Psoas muscle (tissue), 8 donors: ENCODE measurements around the gene KNDC1. TPM values are rescaled to one million over a fixed set of nuclear protein-coding genes. Genes with fewer than 3 reads are reported as not detected.

Experiments
- ATAC-seq, 4 donors: fragments of 200-7000 bp; cut with Tn5 transposase; one replicate each; pipeline ENCODE4 v1.9.1; 2020; ENCODE audit warnings: moderate library complexity in 3 of 4, mild to moderate bottlenecking in 2 of 4
- DNase-seq, 2 donors: peaks; one replicate each; pipeline ENCODE4 v3.0.0-alpha.2; 2020
- H3K27ac ChIP-seq: fragments of 200-600 bp; one replicate; pipeline ENCODE4 v1.8.0; 2022
- H3K27me3 ChIP-seq, 3 donors: fragments of 200-600 bp in 1 of 3; one replicate each; pipeline versions ENCODE4 v1.6.1 to v1.8.0; 2013 to 2022; ENCODE audit warnings: low read length in 2 of 3, mild to moderate bottlenecking in 2 of 3, moderate library complexity in 1 of 3; ENCODE audit not compliant: insufficient read depth in 3 of 3
- H3K36me3 ChIP-seq, 2 donors: fragments of 200-600 bp in 1 of 2; one replicate each; pipeline versions ENCODE4 v1.6.1 to v1.8.0; 2013 to 2022; ENCODE audit warnings: low read depth in 1 of 2, mild to moderate bottlenecking in 1 of 2, moderate library complexity in 1 of 2; ENCODE audit not compliant: insufficient read depth in 1 of 2
- H3K4me1 ChIP-seq: fragments of 200-600 bp; one replicate; pipeline ENCODE4 v1.8.0; 2022
- H3K4me3 ChIP-seq: fragments of 200-600 bp; one replicate; pipeline ENCODE4 v1.8.0; 2022; ENCODE audit warnings: mild to moderate bottlenecking
- H3K9me3 ChIP-seq: fragments of 200-600 bp; one replicate; pipeline ENCODE4 v1.8.0; 2022
- CTCF ChIP-seq: fragments of 200-600 bp; IDR thresholded peaks from one replicate; pipeline ENCODE4 v1.8.0; 2022; ENCODE audit warnings: antibody characterized with exemption
- WGBS, 3 donors: extraction: QIAGEN DNeasy Blood & Tissue Kit; methylation state at CpG; one replicate each; pipeline versions ENCODE4 v1.1.6 to v1.1.7; 2013; 5-methylcytosine and 5-hydroxymethylcytosine counted together
- intact Hi-C, 2 donors: fragments of 100-400 bp; cut with DNase I; formaldehyde crosslinking; loops; one replicate each; pipeline versions ENCODE4 v1.11.0 to v1.14.2; 2022
- polyA plus RNA-seq, 3 donors: library from polyadenylated mRNA; stranded (reverse); fragments of 200-250 nt; gene quantifications; one replicate each; pipeline ENCODE4 v1.2.3, GENCODE V29; 2013
- total RNA-seq, 4 donors: library from RNA; stranded (reverse); fragmentation: NEBNext Ultra II Directional in 2 of 4; extraction: Animal tissue kit (Norgen Biotek cat#: 25700) in 2 of 4; gene quantifications; one replicate each; pipeline versions ENCODE4 v1.2.1 to v1.2.4, GENCODE V29; 2021 to 2023
- donor health status: healthy with polysubstance abuse.
- donor health status: DM: no; HTN: no; CAD: no; lungs with moderate emphysema.
- donor health status: Bipolar disorder and iron deficiency.
- donor health status: healthy.
- donor health status: DM: yes; HTN: yes; CAD: no.
- donor health status: DM: no; HTN: no; CAD: no.
- donor health status: DM: no; HTN: no; CAD: no.
- donor health status: DM: yes; HTN: yes; CAD: no.

KNDC1 gene
- total and polyA plus RNA-seq, 7 donors = under 0.01 to 0.10 (median 0.01) TPM; not detected in 4

- H3K27me3 ChIP-seq = peaks cover 0 to 89% (median 29%) of the 10 kb centered on the region in 3 donors
- DNase-seq = peak in 1 of 2 donors; percentile 40
Observed at GRCh38 chr10:133163889-133164815, 4.1 kb downstream of the KNDC1 start.

GRCh38 chr10:133164816-133165555 is 5.0 kb downstream of the KNDC1 start:
- H3K4me1 ChIP-seq = peaks cover 9% of the 10 kb centered on the region
- H3K9me3 ChIP-seq = no peaks in the 10 kb centered on the region
- H3K27me3 ChIP-seq = peaks cover 0 to 83% (median 29%) of the 10 kb centered on the region in 3 donors
- intact Hi-C loops = no loop called here
- ATAC-seq (no peak), DNase-seq (no peak)
- no peak overlapping the region for H3K4me3 ChIP-seq
- TF ChIP-seq CTCF = no peak
- no peaks in the 10 kb centered on the region for H3K36me3 ChIP-seq
- no peak overlapping the region for H3K27ac ChIP-seq
- 69 to 80% (median 74%) methylated on average over 20 to 26 of the region's 26 CpGs for WGBS, 3 donors

More at GRCh38 chr10:133163889-133164815, 4.1 kb downstream of the KNDC1 start:
- Histone ChIP-seq H3K4me3 (no peak overlapping the region), H3K36me3 (no peaks in the 10 kb centered on the region), H3K9me3 (no peaks in the 10 kb centered on the region), H3K27ac (no peak overlapping the region), H3K4me1 (peaks cover 9% of the 10 kb centered on the region)
- intact Hi-C loops = no loop called here
- 57 to 63% (median 59%) methylated on average over 30 to 31 of the region's 31 CpGs for WGBS, 3 donors
- no peak for ATAC-seq
- no peak for TF ChIP-seq CTCF

GRCh38 chr10:133165556-133166503 is 5.8 kb downstream of the KNDC1 start:
- peaks cover 0 to 77% (median 25%) of the 10 kb centered on the region in 3 donors for H3K27me3 ChIP-seq
- H3K36me3 ChIP-seq = no peaks in the 10 kb centered on the region
- peak in 1 of 2 donors; percentile 48 for DNase-seq
- H3K4me3 ChIP-seq = no peak overlapping the region
- no peaks in the 10 kb centered on the region for H3K9me3 ChIP-seq
- peaks cover 5% of the 10 kb centered on the region for H3K4me1 ChIP-seq
- ATAC-seq = no peak
- no peak overlapping the region for H3K27ac ChIP-seq
- 80 to 86% (median 82%) methylated on average over 37 to 40 of the region's 40 CpGs for WGBS, 3 donors
- intact Hi-C loops = no loop called here
- TF ChIP-seq CTCF = no peak

- DNase-seq = no peak
- ATAC-seq = no peak
- TF ChIP-seq CTCF = no peak
- Histone ChIP-seq H3K27me3 (peaks cover 0 to 71% (median 21%) of the 10 kb centered on the region in 3 donors), H3K9me3 (no peaks in the 10 kb centered on the region), H3K36me3 (no peaks in the 10 kb centered on the region), H3K4me1 (no peaks in the 10 kb centered on the region), H3K4me3 (no peak overlapping the region), H3K27ac (no peak overlapping the region)
- intact Hi-C loops = no loop called here
- WGBS, 3 donors = 60 to 68% (median 62%) methylated on average over 11 of the region's 11 CpGs
Observed at GRCh38 chr10:133166504-133166827, 6.4 kb downstream of the KNDC1 start.
